Stomach smooth muscle (tissue), 2 donors: ENCODE results near the gene SMARCD1.

ENCODE experiments used
- H3K27ac ChIP-seq: one replicate; pipeline ENCODE4 v1.7.0; 2013; ENCODE audit warnings: mild to moderate bottlenecking, low read length, inconsistent platforms
- H3K27me3 ChIP-seq, 2 donors: one replicate each; pipeline ENCODE4 v1.7.0; 2013; ENCODE audit warnings: low read length in 2 of 2; ENCODE audit not compliant: insufficient read depth in 2 of 2, control insufficient read depth in 1 of 2
- H3K36me3 ChIP-seq, 2 donors: one replicate each; pipeline ENCODE4 v1.7.0; 2013; ENCODE audit warnings: low read length in 2 of 2; ENCODE audit not compliant: control insufficient read depth in 2 of 2, insufficient read depth in 2 of 2
- H3K4me1 ChIP-seq: one replicate; pipeline ENCODE4 v1.7.0; 2013; ENCODE audit warnings: low read length; ENCODE audit not compliant: control insufficient read depth, insufficient read depth
- H3K4me3 ChIP-seq, 2 donors: one replicate each; pipeline ENCODE4 v1.7.0; 2013; ENCODE audit warnings: low read length in 2 of 2
- H3K9ac ChIP-seq, 2 donors: one replicate each; pipeline ENCODE4 v1.7.0; 2013; ENCODE audit warnings: low read length in 2 of 2, mild to moderate bottlenecking in 1 of 2
- H3K9me3 ChIP-seq, 2 donors: one replicate each; pipeline ENCODE4 v1.7.0; 2013; ENCODE audit warnings: low read length in 2 of 2; ENCODE audit not compliant: control insufficient read depth in 2 of 2
- donor health status: healthy.
- donor health status: Pancreatic carcinoma.

Gene SMARCD1

GRCh38 chr12:50057000-50057841 is 27.9 kb upstream of the SMARCD1 start, which contains the start of gene ASIC1:
ASIC1 (plus strand) TSS chr12:50057596; CDS start chr12:50058767, 1,171 bp downstream.
- H3K9me3 ChIP-seq: no peaks in the 10 kb centered on the region
- H3K4me1 ChIP-seq: peaks cover 25% of the 10 kb centered on the region
- peak within 1 kb of the TSS; percentile 64 to 75 for H3K9ac ChIP-seq
- H3K27ac ChIP-seq: no peak within 1 kb of the TSS
- peaks cover 0 to 2% of the 10 kb centered on the region in 2 donors for H3K27me3 ChIP-seq
- H3K4me3 ChIP-seq: peak within 1 kb of the TSS; percentile 85 to 86
- H3K36me3 ChIP-seq: peaks cover 0 to 4% of the 10 kb centered on the region in 2 donors

GRCh38 chr12:50057896-50058670 is 27.1 kb upstream of the SMARCD1 start:
- Histone ChIP-seq H3K27me3 (peaks cover 0 to 2% of the 10 kb centered on the region in 2 donors), H3K9me3 (no peaks in the 10 kb centered on the region), H3K4me1 (peaks cover 25% of the 10 kb centered on the region), H3K27ac (no peak overlapping the region), H3K4me3 (peak overlapping the region; percentile 53 to 85), H3K9ac (peak overlapping the region in 1 of 2 donors; percentile 34), H3K36me3 (peaks cover 0 to 4% of the 10 kb centered on the region in 2 donors)

DNA sequence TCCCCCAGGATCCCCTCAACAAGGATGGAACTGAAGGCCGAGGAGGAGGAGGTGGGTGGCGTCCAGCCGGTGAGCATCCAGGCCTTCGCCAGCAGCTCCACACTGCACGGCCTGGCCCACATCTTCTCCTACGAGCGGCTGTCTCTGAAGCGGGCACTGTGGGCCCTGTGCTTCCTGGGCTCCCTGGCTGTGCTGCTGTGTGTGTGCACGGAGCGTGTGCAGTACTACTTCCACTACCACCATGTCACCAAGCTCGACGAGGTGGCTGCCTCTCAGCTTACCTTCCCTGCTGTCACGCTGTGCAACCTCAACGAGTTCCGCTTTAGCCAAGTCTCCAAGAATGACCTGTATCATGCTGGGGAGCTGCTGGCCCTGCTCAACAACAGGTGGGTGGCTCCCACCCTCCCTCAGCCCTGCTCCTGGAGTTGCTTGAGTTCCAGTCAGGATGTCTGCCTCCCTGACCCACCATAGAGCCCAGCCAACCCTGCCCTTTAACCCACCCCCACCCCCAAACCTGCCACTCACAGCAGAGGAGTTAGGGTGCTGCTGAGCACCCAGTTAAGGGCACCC is 26.3 kb upstream of the SMARCD1 start:
- Histone ChIP-seq H3K27ac (no peak overlapping the region), H3K27me3 (peaks cover 0 to 2% of the 10 kb centered on the region in 2 donors), H3K36me3 (peaks cover 0 to 4% of the 10 kb centered on the region in 2 donors), H3K4me3 (no peak overlapping the region), H3K4me1 (peaks cover 25% of the 10 kb centered on the region), H3K9ac (no peak overlapping the region), H3K9me3 (no peaks in the 10 kb centered on the region)

GRCh38 chr12:50059440-50060119 is 25.6 kb upstream of the SMARCD1 start:
- H3K4me3 ChIP-seq: no peak overlapping the region
- peaks cover 0 to 4% of the 10 kb centered on the region in 2 donors for H3K36me3 ChIP-seq
- H3K9me3 ChIP-seq: no peaks in the 10 kb centered on the region
- peaks cover 25% of the 10 kb centered on the region for H3K4me1 ChIP-seq
- peaks cover 0 to 2% of the 10 kb centered on the region in 2 donors for H3K27me3 ChIP-seq
- no peak overlapping the region for H3K9ac ChIP-seq
- no peak overlapping the region for H3K27ac ChIP-seq

DNA sequence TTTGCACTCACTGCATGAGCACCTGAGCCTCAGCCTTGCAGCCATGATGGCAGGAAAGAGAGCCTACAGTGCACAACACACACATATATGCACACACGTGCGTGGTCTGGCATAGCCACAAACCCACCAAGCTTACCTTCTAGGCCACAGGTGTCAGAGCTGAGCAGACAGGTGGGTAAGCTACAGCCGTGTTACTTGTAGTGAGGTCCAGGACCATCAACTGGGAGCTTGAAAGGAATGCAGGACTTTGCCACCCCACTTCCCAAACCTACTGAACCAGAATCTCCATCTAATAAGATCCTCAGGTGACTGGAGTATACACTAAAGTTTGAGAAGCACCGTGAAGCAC is 25.0 kb upstream of the SMARCD1 start:
- no peaks in the 10 kb centered on the region for H3K9me3 ChIP-seq
- H3K9ac ChIP-seq: no peak overlapping the region
- no peak overlapping the region for H3K27ac ChIP-seq
- no peak overlapping the region for H3K4me3 ChIP-seq
- peaks cover 25% of the 10 kb centered on the region for H3K4me1 ChIP-seq
- H3K36me3 ChIP-seq: peaks cover 0 to 4% of the 10 kb centered on the region in 2 donors
- H3K27me3 ChIP-seq: peaks cover 0 to 2% of the 10 kb centered on the region in 2 donors

DNA sequence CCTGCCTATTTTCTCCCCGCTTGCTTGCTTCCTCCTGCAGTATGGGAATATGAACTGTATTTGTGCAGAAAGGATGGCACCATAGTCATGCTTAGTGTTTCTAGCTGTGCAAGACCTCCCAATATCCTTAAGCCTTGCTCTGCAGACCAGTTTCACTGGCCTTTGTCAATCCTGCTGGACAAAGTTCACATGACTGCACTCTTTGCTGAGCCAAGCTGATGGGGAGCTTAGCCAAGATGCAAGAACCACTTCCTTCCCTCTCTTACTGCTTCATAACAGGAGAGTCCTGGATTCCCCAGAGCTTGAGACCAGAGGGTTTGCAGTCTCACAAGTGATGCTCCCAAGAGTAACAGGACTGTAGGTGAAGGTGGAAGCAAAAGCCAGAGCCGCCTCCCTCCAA is 24.0 kb upstream of the SMARCD1 start:
- H3K9ac ChIP-seq: no peak overlapping the region
- no peak overlapping the region for H3K27ac ChIP-seq
- H3K4me1 ChIP-seq: peaks cover 19% of the 10 kb centered on the region
- peaks cover 0 to 2% of the 10 kb centered on the region in 2 donors for H3K27me3 ChIP-seq
- peaks cover 0 to 4% of the 10 kb centered on the region in 2 donors for H3K36me3 ChIP-seq
- H3K4me3 ChIP-seq: no peak overlapping the region
- H3K9me3 ChIP-seq: no peaks in the 10 kb centered on the region

DNA sequence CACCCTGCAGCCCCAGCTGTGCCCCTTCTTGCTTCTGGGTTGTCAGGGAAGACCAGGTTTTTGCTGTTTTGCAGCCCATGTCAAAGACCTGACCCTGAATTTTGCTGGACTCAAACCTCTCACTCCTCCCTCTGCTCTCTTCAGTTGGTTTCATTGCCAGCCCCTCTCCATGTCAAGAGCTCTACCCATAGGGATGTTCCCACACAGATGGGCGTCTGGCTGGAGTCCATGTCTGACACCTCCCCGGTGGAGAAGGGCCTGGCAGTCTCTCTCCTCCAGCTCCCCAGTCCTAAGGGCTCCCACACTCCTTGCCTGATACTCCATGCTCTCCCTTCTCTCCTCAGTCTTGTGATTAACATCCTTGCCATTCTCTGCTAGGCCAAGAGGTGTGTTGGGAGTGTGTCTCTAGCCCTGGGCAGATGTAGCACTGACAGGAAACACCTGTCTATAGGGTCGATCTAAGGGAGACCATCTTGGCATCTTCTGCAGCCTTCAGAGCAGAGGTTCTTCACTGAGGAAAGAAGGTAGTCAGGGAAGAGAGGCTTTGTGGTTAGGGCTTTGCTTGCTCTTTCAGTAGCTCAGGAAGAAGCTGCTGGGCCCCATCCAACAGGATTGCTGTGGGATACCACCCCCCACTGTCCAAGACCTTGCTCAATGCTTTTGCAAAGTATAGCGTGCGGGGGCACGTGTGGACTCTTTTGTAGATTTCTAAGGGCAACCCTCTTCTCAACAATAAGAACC is 23.0 kb upstream of the SMARCD1 start:
- Histone ChIP-seq H3K36me3 (peaks cover 0 to 4% of the 10 kb centered on the region in 2 donors), H3K4me1 (peaks cover 16% of the 10 kb centered on the region), H3K9me3 (no peaks in the 10 kb centered on the region), H3K9ac (no peak overlapping the region), H3K27me3 (no peaks in the 10 kb centered on the region), H3K4me3 (no peak overlapping the region), H3K27ac (no peak overlapping the region)

- Histone ChIP-seq H3K9me3 (no peaks in the 10 kb centered on the region), H3K9ac (no peak overlapping the region), H3K4me1 (peaks cover 15% of the 10 kb centered on the region), H3K27me3 (no peaks in the 10 kb centered on the region), H3K4me3 (no peak overlapping the region), H3K27ac (no peak overlapping the region), H3K36me3 (peaks cover 0 to 4% of the 10 kb centered on the region in 2 donors)
Measured at GRCh38 chr12:50062728-50063460, 22.2 kb upstream of the SMARCD1 start.

- no peak overlapping the region for H3K4me3 ChIP-seq
- peak overlapping the region in 1 of 2 donors; percentile 21 for H3K9ac ChIP-seq
- H3K4me1 ChIP-seq: peaks cover 18% of the 10 kb centered on the region
- no peaks in the 10 kb centered on the region for H3K36me3 ChIP-seq
- H3K9me3 ChIP-seq: no peaks in the 10 kb centered on the region
- H3K27me3 ChIP-seq: no peaks in the 10 kb centered on the region
- H3K27ac ChIP-seq: peak overlapping the region; percentile 24
Measured at GRCh38 chr12:50065726-50066310, 19.3 kb upstream of the SMARCD1 start.
